GM19099 (cell line): ENCODE measurements around the gene BTBD9.

Source experiments
- POLR2A ChIP-seq: IDR thresholded peaks from 3 replicates; pipeline ENCODE4 v1.6.1; 2011; ENCODE audit warnings: low read depth; ENCODE audit not compliant: insufficient read length; ENCODE audit errors: extremely low read depth

Gene BTBD9

GRCh38 chr6:38508894-38509293 lies 130.8 kb downstream of the BTBD9 start:
- no peak for TF ChIP-seq POLR2A

DNA sequence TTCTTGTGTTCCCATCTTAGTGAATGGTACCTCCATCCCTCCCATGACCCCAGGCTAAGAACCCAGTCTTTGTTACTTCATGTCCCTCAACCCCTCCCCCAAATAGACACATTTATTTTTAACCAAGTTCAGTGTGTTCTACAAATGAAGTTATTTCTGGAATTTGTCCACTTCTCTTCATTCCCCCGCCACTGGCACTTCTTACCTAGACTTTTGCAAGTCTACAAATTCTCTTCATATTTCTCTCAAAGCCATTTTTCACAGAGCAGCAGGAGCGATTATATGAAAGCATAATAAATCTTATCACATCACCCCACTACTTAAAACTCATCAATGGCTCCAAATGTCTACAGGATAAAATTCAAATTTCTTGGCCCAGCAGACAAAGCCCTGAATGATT lies 131.4 kb downstream of the BTBD9 start:
- no peak for TF ChIP-seq POLR2A

DNA sequence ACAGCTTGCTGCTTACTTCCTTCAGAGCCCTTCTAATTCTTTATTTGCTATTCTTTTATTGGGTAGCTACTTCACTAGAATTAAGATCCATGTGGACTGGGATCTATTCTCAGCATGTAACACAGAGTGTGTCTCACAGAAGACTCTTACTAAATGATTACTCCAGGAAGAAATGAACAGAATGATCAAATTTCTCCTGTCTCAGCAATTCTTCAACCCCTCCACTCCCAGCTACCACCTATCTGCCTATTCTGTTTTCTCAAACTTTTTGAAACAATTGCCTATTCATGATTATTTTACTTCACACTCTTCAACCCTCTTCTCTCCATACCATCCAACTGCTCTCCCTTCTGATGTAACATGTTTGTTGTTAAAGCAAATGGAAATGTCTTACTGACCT lies 132.6 kb downstream of the BTBD9 start:
- no peak for TF ChIP-seq POLR2A

- TF ChIP-seq POLR2A: no peak
Observed at GRCh38 chr6:38505826-38506225, 133.9 kb downstream of the BTBD9 start.

DNA sequence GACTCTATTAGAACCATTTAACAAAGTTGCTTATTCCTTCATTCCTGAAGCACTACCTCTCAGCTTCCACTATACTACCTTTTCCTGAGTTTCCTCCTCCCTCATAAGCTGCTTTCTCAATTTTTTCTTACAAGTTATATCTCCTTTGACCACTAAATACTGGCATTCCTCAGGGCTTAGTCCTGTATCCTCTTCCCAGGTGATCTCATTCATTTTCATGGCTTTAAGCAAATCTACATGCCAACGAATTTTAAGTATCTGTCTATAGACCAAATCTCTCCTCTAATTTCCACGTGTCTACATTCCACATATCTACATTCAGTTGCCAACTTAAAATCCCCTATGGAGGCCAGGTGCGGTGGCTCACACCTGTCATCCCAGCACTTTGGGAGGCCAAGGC lies 134.7 kb downstream of the BTBD9 start:
- no peak for TF ChIP-seq POLR2A

- no peak for TF ChIP-seq POLR2A
Observed at GRCh38 chr6:38503960-38504682, 135.6 kb downstream of the BTBD9 start.

GRCh38 chr6:38503032-38503773 lies 136.5 kb downstream of the BTBD9 start:
- TF ChIP-seq POLR2A: no peak

- no peak for TF ChIP-seq POLR2A
Observed at GRCh38 chr6:38502423-38502822, 137.3 kb downstream of the BTBD9 start.

GRCh38 chr6:38501931-38502330 lies 137.8 kb downstream of the BTBD9 start:
- no peak for TF ChIP-seq POLR2A

- no peak for TF ChIP-seq POLR2A
Observed at GRCh38 chr6:38499529-38500096, 140.1 kb downstream of the BTBD9 start.

DNA sequence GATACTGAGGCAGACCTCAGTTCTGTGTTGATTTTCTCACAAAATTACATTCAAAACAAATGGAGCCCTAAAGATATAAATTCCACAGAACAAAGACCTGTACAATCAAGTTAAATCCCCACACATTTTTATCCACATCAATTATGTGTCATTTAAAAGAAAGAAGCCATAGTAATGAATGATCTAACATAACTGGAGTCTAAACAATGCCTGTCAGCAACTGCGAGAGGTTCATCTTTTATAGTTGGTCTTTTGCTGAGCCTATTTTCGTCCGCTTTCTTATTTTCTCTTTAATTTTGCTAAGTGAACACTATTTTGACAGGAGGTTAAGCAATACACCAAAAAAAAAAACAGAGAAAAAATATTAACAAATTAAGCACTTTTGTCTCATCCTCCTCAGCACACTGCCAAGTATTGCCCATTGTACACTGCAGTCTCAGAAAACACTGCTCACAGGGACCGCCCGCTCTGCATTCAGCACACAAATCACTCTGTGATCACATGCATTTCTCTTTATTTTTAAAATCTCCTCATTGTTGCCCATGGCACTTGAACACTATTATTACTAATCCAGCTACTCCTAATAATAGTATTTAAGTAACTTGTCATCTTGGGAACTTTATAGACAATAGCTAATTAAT lies 140.8 kb downstream of the BTBD9 start:
- TF ChIP-seq POLR2A: no peak

DNA sequence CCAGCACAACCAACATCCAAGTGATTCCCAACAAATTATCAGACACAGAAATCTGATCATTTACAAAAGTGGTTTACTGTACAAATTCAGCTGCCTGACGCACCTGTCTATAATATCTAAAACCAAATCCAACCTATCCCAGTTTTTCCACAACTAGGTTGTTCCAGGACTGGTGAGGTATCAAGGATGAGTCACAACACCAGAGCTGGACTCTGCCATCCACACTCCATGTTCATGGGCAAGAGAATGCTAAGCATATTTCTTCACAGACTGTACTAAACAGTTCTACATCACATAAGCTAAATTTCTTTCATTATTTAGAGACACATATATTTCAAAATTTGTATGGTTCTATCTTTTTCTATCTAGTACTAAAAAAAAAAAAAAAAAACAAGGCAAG lies 141.6 kb downstream of the BTBD9 start:
- no peak for TF ChIP-seq POLR2A

DNA sequence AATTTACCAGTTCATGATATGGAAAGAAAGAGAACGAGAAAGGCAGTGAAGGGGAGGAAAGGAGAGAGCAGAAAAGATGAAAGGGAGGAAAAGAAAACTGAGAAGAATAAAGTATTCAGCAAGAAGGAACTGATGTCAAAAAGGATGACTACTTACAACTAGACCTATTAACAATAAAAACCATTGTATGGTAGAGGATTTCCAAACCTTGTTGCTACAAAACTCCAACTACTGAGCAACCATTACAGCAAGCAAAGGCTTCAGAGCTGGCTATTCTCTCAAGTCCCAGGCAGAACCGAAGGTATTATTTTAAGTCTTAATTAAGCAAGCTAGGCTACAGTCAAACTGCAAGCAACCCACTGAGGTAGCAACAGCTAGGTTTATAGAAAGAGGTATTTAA lies 142.2 kb downstream of the BTBD9 start:
- TF ChIP-seq POLR2A: no peak

GRCh38 chr6:38495922-38496635 lies 143.7 kb downstream of the BTBD9 start:
- TF ChIP-seq POLR2A: no peak

DNA sequence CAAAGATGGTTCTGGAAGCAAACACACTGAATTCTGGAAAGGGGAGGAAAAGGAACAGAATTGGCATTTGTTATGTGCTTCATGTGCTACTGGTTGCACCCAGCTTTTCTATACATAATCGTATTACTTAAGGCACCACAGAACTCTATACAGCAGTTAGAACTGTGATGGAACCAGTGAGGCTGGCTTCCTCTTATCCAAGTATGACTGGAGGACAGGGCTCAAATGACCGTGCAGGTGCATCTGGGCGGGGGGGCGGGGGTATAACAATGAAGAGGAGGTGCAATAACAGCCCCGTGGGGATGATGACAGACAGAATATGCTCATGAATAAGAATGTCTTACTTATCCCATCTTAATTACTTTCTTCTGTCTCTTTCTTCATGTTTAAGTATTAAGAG lies 144.2 kb downstream of the BTBD9 start:
- no peak for TF ChIP-seq POLR2A
